Left kidney (tissue), 2 donors: Measurements from ENCODE around the gene NR5A2. TPM values are rescaled to one million over a fixed set of nuclear protein-coding genes. Genes with fewer than 3 reads are reported as not detected.

Experiments
- DNase-seq: peaks from one replicate; pipeline ENCODE4 v3.0.0-alpha.2; 2013
- polyA plus RNA-seq: library from polyadenylated mRNA; unstranded; fragments of 120-200 nt; gene quantifications from one replicate; pipeline ENCODE4 v1.2.1, GENCODE V29; 2013; ENCODE audit not compliant: insufficient read length

The NR5A2 gene
- polyA plus RNA-seq, 1 donor, result 2.0 TPM

GRCh38 chr1:200035956-200036618 lies 8.6 kb downstream of the NR5A2 start:
- DNase-seq, result no peak

GRCh38 chr1:200036619-200037270 lies 9.2 kb downstream of the NR5A2 start:
- no peak for DNase-seq

- DNase-seq, result no peak
Measured at GRCh38 chr1:200037501-200037900, 10.0 kb downstream of the NR5A2 start.

- DNase-seq, result no peak
Measured at GRCh38 chr1:200037904-200038303, 10.4 kb downstream of the NR5A2 start.

DNA sequence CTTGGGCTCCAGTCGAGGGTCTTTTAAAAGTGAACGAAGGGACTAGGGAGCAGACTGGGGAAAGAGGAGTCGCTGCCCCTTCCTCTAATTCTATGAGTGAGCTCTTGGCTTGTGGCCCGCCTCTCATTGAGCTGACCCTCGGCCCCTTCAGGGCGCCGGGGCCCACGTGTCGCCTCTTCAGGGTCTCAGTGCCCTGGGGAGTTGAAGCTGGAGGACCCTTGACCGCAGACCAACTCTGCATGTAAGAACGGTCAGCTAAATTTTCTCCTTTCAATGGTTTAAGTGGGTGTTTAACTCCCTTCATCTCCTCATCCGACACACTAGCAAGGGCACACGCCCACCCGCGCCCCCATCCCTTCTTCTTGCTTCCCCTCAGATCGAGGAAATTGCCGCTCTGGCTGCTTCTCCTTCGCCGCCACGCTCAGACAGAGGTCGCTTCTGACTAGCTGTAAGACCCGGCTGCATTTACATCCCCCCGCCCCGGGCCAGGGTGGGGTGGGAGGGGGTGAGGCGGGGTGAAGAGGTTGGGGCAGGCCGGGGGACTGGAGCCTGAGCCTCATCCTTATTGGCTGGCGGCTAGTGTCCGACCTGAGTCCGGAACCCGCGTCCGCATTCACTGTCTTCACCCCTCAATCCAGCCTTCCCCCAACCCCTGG lies 10.9 kb downstream of the NR5A2 start:
- no peak for DNase-seq

DNA sequence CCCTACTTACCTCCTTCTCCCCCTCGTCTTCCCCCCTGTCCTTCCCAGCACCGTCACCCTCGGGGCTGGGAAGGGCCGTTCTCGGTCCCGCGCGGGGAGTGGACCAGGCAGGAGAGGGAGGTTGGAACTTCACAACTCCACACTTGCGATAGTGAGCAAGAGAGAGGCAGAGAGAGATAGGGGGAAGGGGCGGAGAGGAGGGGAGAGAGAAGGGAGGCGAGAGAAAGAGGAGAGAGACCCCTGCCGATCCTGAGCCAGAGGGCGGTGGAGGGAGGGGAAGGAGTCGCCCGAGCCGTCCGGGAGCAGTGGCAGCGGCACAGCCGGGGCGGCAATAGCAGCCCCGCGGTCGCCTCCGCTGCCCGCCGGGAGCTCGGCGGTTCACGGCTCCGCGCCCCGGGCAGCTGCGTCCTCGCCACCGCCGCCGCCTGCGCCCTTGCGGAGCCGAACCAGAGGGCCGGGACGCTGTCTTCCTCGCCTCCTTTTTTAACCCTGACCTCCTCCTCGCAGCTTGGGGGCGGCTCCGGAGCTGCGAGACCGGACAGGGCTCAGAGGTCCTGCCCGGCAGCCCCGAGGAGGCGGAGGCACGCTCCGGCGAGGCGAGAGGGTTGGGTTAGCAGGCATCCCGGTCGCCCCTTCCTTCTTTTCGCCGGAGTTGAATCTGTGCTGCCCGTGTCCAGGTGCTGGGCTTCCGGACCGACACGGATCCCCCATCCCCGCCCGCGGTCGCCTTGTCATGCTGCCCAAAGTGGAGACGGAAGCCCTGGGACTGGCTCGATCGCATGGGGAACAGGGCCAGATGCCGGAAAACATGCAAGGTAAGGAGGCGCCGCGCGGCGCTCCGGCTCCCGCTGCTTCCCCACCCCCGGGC lies 11.7 kb downstream of the NR5A2 start:
- DNase-seq, result no peak

DNA sequence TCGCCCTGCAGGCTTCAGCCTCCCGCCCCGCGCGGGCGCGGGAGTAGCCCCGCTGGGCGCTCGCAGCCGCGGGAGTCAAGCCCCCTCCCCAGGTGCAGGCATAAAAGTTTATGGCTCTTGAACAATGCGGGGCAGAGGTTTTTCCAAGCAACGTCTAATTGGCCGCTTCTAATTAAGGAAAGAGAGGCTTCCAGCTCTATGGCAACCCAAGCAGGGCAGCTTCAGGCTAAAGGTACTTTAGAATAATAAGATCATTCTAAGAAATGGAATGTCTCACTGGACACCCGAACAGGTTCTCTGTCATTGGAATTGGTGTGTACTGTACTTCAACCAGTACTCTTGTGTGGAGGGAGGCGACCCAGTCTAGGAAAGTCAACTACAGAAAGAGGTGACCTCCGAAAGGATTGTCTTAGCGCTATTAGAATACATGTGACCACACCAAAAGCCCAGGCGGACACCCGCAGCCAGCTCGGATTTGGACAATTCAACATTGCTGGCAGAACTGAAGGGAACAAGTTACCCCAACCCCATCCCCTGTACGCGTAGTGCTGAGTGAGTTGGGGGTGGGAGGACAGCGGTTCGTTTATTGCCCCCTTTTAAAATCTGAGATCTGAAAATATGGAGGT lies 12.5 kb downstream of the NR5A2 start:
- DNase-seq, result no peak

- no peak for DNase-seq
Measured at GRCh38 chr1:200040481-200041138, 13.1 kb downstream of the NR5A2 start.

DNA sequence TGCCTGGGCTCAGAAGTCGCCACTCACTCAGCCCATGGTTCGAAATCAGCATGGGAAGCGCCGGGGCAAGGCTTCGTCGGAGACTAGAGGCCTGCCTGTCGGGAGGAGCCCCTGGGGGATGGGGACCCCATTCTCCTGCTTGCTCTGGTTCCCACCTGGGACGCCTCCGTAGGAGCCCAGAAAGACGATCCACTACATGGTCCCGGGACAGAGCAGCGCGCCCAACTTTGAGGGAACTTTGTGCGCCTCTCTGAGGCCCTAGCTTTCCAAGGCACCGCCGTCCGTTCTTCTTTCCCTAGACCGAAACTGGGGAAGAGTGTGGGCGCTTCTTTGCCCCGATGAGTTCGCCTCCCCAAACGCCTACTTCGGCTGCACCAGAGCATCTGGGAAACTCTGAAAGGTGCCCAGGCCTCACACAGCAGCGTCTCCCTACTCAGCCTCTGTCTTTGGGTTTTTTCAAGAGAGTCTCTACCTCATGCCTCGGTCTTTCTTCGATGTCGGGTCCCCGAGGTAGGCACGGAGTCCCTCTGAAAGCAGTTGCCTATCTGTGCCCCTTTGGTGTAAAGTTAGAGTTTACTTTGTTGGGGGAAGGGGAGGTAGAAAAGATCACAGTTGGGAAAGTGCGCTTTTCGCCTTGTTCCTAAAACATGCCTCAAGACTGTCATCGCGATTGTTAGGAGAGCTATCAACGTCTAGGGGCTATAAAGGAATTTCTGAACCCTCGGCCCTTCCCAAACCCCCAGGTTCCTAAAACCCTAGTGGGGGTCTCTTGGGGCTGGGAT lies 14.0 kb downstream of the NR5A2 start:
- DNase-seq, result no peak

GRCh38 chr1:200042119-200042551 lies 14.6 kb downstream of the NR5A2 start:
- DNase-seq, result no peak

DNA sequence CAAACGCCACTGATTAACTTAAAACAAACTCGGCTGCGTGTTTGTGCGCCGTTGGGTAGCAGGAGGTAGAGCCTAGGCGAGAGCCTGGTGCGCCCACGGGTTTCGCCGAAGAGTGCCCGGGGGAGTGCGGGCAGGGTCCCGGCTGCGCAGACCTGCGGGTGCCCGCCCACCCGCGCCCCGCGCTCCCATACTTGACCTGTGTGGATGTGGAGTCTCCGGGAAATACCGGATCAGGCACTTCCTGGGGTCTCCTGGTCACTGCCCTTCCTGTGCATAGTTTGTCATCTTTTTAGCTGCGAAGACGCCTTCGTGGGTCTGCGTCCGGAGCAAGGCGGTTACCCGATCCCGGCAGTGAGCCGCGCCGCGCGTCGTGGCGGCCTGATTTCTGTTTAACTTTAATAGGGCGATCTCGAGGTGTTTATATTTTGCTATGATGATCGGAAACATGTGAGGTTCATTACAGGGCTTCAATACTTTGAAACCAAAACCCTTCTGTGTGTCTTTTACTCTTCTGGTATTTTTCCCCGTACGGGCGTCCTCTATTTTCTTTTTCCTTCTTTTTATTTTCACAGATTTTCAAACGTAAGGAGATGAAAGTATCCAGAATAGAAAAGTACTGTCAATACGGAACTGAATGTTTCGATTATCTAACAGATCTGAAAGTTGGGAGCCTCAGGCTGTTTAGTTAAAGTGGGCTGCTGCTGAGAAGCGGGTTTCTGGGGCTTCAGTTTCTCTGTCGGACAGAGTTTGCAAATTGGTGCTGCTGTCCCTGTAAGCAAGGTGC lies 15.2 kb downstream of the NR5A2 start:
- no peak for DNase-seq

- DNase-seq, result no peak
Measured at GRCh38 chr1:200043336-200043668, 15.8 kb downstream of the NR5A2 start.

- DNase-seq, result no peak
Measured at GRCh38 chr1:200046115-200046514, 18.6 kb downstream of the NR5A2 start.

- DNase-seq, result no peak
Measured at GRCh38 chr1:200048244-200048643, 20.7 kb downstream of the NR5A2 start.

DNA sequence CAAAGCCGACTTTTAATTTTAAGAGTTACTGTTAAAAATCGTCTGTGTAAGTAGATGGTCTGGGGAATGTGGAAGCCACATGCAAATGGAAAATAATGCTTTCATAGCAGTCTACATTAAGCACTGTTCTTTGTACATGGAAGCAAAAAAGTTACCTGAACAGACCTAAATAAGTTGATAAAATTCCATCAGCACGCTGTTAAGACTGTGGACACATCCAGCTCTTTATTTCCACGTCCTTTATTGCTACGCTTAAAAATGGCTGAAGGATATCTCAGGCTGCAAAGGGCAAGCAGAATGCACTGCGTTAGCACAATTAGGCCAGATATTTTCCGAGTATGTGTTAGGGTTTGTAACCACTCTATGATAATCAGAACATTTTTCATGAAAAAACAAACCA lies 22.3 kb downstream of the NR5A2 start:
- DNase-seq, result no peak

DNA sequence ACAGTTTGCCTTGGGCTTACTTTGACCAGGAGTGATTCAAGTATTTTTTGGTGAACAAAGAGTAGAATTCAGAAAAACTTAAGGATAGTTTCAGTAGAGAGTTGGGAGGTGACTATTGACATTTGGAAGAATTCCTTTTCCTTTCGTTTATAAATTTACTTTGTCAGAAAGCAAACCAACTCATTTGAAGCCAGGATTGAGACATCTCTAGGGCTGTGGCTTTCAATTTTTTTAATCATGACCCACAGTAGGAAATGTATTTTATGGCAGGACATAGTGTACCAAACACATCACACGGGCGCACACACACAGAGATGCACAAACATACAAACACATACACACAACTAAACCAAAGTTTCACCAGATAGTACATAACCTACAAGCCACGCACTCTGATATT lies 24.1 kb downstream of the NR5A2 start:
- no peak for DNase-seq

GRCh38 chr1:200053091-200053490 lies 25.6 kb downstream of the NR5A2 start:
- no peak for DNase-seq

- DNase-seq, result no peak
Measured at GRCh38 chr1:200053646-200054045, 26.1 kb downstream of the NR5A2 start.

DNA sequence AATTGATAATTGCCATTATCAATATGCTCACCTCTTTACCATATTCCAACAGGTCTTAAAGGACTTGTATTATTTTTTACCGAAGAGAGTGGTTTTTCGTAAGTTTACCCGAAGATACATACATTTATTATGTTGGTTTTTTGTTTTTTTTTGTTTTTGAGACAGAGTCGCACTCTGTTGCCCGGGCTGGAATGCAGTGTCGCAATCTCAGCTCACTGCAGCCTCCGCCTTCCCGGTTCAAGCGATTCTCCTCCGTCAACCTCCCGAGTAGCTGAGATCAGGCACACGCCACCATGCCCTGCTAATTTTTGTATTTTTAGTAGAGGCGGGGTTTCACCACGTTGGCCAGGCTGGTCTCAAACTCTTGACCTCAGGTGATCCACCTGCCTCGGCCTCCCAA lies 30.8 kb downstream of the NR5A2 start:
- DNase-seq, result no peak

- no peak for DNase-seq
Measured at GRCh38 chr1:200062143-200062542, 34.6 kb downstream of the NR5A2 start.
